Osteoblast (primary cell): ENCODE measurements around the gene ZIC1. TPM values are rescaled to one million over a fixed set of nuclear protein-coding genes. Genes with fewer than 3 reads are reported as not detected.

Experiments
- DNase-seq: peaks from one replicate; pipeline ENCODE4 v3.0.0; 2011; ENCODE audit warnings: low spot score, mixed read lengths; ENCODE audit not compliant: insufficient read length; ENCODE audit errors: missing footprints
- H2AFZ ChIP-seq: 2 replicates; pipeline ENCODE4 v1.6.0; 2011; ENCODE audit warnings: mild to moderate bottlenecking, low read length
- H3K27ac ChIP-seq: 2 replicates; pipeline ENCODE4 v1.5.1; 2011; ENCODE audit warnings: mild to moderate bottlenecking, low read depth, low read length, moderate library complexity
- H3K27me3 ChIP-seq: 2 replicates; pipeline ENCODE4 v1.6.0; 2012; ENCODE audit warnings: mild to moderate bottlenecking, control low read depth, inconsistent platforms, low read length, moderate library complexity; ENCODE audit not compliant: insufficient read depth
- H3K36me3 ChIP-seq: 2 replicates; pipeline ENCODE4 v1.5.1; 2011; ENCODE audit warnings: mild to moderate bottlenecking, low read length, control low read depth, moderate library complexity; ENCODE audit not compliant: insufficient read depth
- H3K4me1 ChIP-seq: 2 replicates; pipeline ENCODE4 v1.5.1; 2011; ENCODE audit warnings: mild to moderate bottlenecking, low read length, control low read depth, moderate library complexity; ENCODE audit not compliant: insufficient read depth
- H3K4me2 ChIP-seq: 2 replicates; pipeline ENCODE4 v1.6.0; 2011; ENCODE audit warnings: mild to moderate bottlenecking, low read length; ENCODE audit not compliant: insufficient read depth
- H3K4me3 ChIP-seq: fragments of 200-600 bp; sonication (generic); 3 replicates; pipeline ENCODE4 v1.5.1; 2012; ENCODE audit warnings: mild to moderate bottlenecking, low read length, inconsistent platforms; ENCODE audit not compliant: insufficient read depth
- H3K79me2 ChIP-seq: 2 replicates; pipeline ENCODE4 v1.6.0; 2012; ENCODE audit warnings: mild to moderate bottlenecking, low read length, control low read depth, inconsistent platforms; ENCODE audit not compliant: insufficient read depth
- H3K9me3 ChIP-seq: 2 replicates; pipeline ENCODE4 v1.5.1; 2011; ENCODE audit warnings: low read depth, low read length, control low read depth
- H4K20me1 ChIP-seq: 2 replicates; pipeline ENCODE4 v1.6.0; 2012; ENCODE audit warnings: mild to moderate bottlenecking, low read length, control low read depth; ENCODE audit not compliant: insufficient read depth
- CTCF ChIP-seq: IDR thresholded peaks from 2 replicates; pipeline ENCODE4 v1.5.1; 2011; ENCODE audit warnings: mild to moderate bottlenecking, low read depth, low read length, moderate library complexity; ENCODE audit errors: extremely low read depth
- total RNA-seq: library from RNA; depleted of rRNA; stranded (reverse); fragments of >200 nt; gene quantifications from 2 replicates; pipeline ENCODE4 v1.2.3, GENCODE V29; 2012

Gene ZIC1
- total RNA-seq, result 2.1 and 3.6 TPM in 2 replicates

GRCh38 chr3:147409143-147410115 lies at the start of gene ZIC1:
TSS of gene ZIC1 (plus strand) at chr3:147409365. CDS start at chr3:147410113, 748 bp downstream.
- peak within 1 kb of the TSS; percentile 70 for H3K4me2 ChIP-seq
- peaks cover 97% of the 10 kb centered on the region for H3K27me3 ChIP-seq
- H3K79me2 ChIP-seq, result no peaks in the 10 kb centered on the region
- H3K4me3 ChIP-seq, result peak within 1 kb of the TSS; percentile 61
- H3K9me3 ChIP-seq, result peaks cover 3% of the 10 kb centered on the region
- H2AFZ ChIP-seq, result no peak within 1 kb of the TSS
- TF ChIP-seq CTCF, result no peak
- H3K36me3 ChIP-seq, result no peaks in the 10 kb centered on the region
- H3K4me1 ChIP-seq, result no peaks in the 10 kb centered on the region
- no peaks in the 10 kb centered on the region for H4K20me1 ChIP-seq
- DNase-seq, result peak; percentile 60
- H3K27ac ChIP-seq, result no peak within 1 kb of the TSS

- H3K27me3 ChIP-seq, result peaks cover 95% of the 10 kb centered on the region
- H2AFZ ChIP-seq, result no peak overlapping the region
- no peak for DNase-seq
- no peaks in the 10 kb centered on the region for H3K36me3 ChIP-seq
- TF ChIP-seq CTCF, result no peak
- no peak overlapping the region for H3K27ac ChIP-seq
- H3K4me1 ChIP-seq, result no peaks in the 10 kb centered on the region
- no peaks in the 10 kb centered on the region for H3K9me3 ChIP-seq
- no peak overlapping the region for H3K4me2 ChIP-seq
- no peaks in the 10 kb centered on the region for H4K20me1 ChIP-seq
- H3K4me3 ChIP-seq, result no peak overlapping the region
- no peaks in the 10 kb centered on the region for H3K79me2 ChIP-seq
Observed at GRCh38 chr3:147360051-147360439, 49.1 kb upstream of the ZIC1 start.

DNA sequence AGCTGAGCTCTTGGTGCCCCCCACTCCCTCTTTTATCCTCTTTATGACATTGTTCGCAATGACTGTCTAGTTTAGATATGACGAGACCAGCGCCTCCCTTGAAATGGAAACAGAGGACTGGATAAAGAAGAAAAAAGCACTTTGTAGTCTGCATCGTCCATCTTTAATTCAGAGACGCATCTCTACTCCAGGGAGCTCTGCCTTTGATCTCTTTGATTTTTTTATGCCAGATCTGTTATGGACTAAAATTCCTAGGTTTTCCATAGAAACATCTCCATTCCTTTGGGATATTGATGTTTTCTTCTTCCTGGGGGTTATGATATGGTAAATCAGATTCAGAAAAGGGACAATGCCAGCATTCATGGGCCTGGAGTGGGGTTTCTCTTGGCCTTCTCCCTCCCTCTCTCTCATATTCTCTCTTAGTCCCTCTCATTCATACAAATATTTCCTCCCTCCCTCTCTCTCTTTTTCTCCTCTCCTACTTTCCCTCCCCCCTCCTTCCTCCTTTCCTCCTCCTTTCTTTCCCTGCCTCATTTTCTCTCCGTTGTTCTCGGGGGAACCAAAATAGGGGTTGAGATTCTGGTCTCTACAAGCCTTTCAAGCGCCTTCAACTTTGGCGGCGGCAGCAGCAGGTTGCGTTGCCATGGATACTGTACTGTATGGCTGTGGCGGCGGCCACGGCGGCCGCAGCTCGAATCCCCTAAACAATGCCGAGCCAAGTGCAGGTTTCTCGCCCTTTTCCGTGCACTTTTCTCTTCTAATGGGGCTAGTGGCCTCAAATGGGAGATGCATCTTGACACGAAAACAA lies 48.3 kb upstream of the ZIC1 start:
- no peak for DNase-seq
- Histone ChIP-seq H2AFZ (no peak overlapping the region), H4K20me1 (no peaks in the 10 kb centered on the region), H3K36me3 (no peaks in the 10 kb centered on the region), H3K79me2 (no peaks in the 10 kb centered on the region), H3K4me1 (no peaks in the 10 kb centered on the region), H3K27ac (no peak overlapping the region), H3K4me2 (no peak overlapping the region), H3K27me3 (peaks cover 95% of the 10 kb centered on the region), H3K4me3 (no peak overlapping the region), H3K9me3 (no peaks in the 10 kb centered on the region)
- TF ChIP-seq CTCF, result no peak
